Epithelial cell of esophagus (primary cell): ENCODE data around the gene DHX9.
"Not testable (repeated sequence)": the region's sequence is repeated elsewhere in the genome, so short reads cannot be mapped to it uniquely, and the experiment has no call there.

Experiments used
- DNase-seq: peaks from one replicate; pipeline ENCODE4 v3.0.0; 2010; ENCODE audit warnings: low read depth
- H3K4me3 ChIP-seq: 2 replicates; pipeline ENCODE4 v1.5.1; 2011; ENCODE audit warnings: mild to moderate bottlenecking, low read length, control low read depth
- CTCF ChIP-seq: IDR thresholded peaks from 2 replicates; pipeline ENCODE4 v1.5.1; 2011; ENCODE audit warnings: low read depth, mild to moderate bottlenecking, low read length, control low read depth, inconsistent platforms; ENCODE audit not compliant: insufficient read depth; ENCODE audit errors: missing control alignments

DHX9 gene

GRCh38 chr1:182886985-182887384 lies 47.8 kb downstream of the DHX9 start:
- H3K4me3 ChIP-seq, result no peak overlapping the region
- no peak for DNase-seq
- no peak for TF ChIP-seq CTCF

- TF ChIP-seq CTCF, result no peak
- H3K4me3 ChIP-seq, result no peak overlapping the region
- no peak for DNase-seq
Measured at GRCh38 chr1:182888736-182889531, 49.8 kb downstream of the DHX9 start.

- no peak overlapping the region for H3K4me3 ChIP-seq
- DNase-seq, result no peak
- no peak for TF ChIP-seq CTCF
Measured at GRCh38 chr1:182889997-182890396, 50.9 kb downstream of the DHX9 start.

- DNase-seq, result no peak
- no peak for TF ChIP-seq CTCF
- no peak overlapping the region for H3K4me3 ChIP-seq
Measured at GRCh38 chr1:182890927-182891610, 51.9 kb downstream of the DHX9 start.

- no peak for DNase-seq
- no peak for TF ChIP-seq CTCF
- H3K4me3 ChIP-seq, result no peak overlapping the region
Measured at GRCh38 chr1:182897696-182898095, 58.5 kb downstream of the DHX9 start.

- H3K4me3 ChIP-seq, DNase-seq: not testable (repeated sequence)
Measured at GRCh38 chr1:182901946-182902345, 62.8 kb downstream of the DHX9 start.

GRCh38 chr1:182905321-182905720 lies 66.2 kb downstream of the DHX9 start:
- no peak for DNase-seq
- H3K4me3 ChIP-seq, result no peak overlapping the region
- TF ChIP-seq CTCF, result no peak
